GM10248 (cell line): Measurements from ENCODE around the gene TET1.

Experiments
- CTCF ChIA-PET: fragments of 300-600 bp; sonication (Branson Sonifier 250); formaldehyde crosslinking; extraction: SDS; loops from one replicate; lab custom pipeline; 2021; ENCODE audit warnings: antibody characterized with exemption; lab: Yijun Ruan, JAX
- POLR2A ChIA-PET: fragments of 350-650 bp; sonication (Branson Sonifier 250); formaldehyde crosslinking; extraction: SDS; loops from one replicate; lab custom pipeline; 2020; ENCODE audit warnings: antibody characterized with exemption; lab: Yijun Ruan, JAX
- DNase-seq: peaks from one replicate; pipeline ENCODE4 v3.0.0; 2012; ENCODE audit errors: extremely low spot score
- CTCF ChIP-seq: IDR thresholded peaks from 2 replicates; pipeline ENCODE4 v1.5.1; 2012; ENCODE audit warnings: mild to moderate bottlenecking, low read depth; ENCODE audit errors: extremely low read depth, missing control alignments, control extremely low read depth

The TET1 gene

DNA sequence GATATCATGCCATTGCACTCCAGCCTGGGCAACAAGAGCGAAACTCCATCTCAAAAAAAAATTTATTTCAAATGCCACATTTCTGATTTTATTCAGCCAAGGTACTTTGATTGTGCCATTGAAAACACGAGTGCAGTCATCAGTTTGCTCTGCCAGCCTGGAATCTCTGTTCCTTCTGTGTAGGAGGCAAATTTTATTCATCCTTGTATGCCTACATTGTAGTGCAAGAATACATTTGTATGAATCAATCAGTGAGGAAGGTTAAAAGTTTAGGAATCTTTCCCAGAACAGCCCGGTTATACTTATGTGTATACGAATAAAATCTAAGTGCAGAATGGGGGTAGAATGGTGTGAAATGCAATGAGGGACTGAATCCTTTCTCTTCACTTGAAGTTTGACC lies 886 bp upstream of the TET1 start:
- TF ChIP-seq CTCF = no peak
- POLR2A ChIA-PET = no interaction called here
- CTCF ChIA-PET = interaction anchor here (1.5 to 3.0 kb wide), 2 partner anchors 9 to 17 kb away, joined by 3 to 25 read pairs; no protein-coding TSS in a partner anchor
- no peak for DNase-seq

DNA sequence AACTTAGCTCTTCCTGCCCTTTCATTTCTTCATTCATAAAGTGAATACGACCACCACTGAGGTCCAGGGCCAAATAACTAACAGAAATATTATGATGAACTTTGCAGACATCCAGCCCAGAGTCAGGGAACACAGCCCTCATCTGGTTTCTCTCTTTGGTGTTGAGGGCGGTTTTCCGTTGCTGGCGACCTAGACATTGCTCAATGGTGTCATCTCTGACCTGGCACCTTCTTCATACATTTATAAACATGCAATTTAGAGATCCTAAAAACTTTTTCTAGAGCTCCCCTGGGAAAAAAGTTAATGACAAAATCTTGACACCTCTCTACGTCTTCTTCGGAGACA lies 324 bp upstream of the TET1 start:
- ChIA-PET CTCF (interaction anchor here (1.3 to 3.0 kb wide), 2 partner anchors 9 to 11 kb away, joined by 3 to 25 read pairs; no protein-coding TSS in a partner anchor), POLR2A (no interaction called here)
- no peak for DNase-seq
- TF ChIP-seq CTCF = no peak

GRCh38 chr10:68560943-68561864 lies 1.1 kb downstream of the TET1 start:
- ChIA-PET CTCF (interaction anchor here (1.3 to 3.0 kb wide), 2 partner anchors 10 to 12 kb away, joined by 3 to 25 read pairs; no protein-coding TSS in a partner anchor), POLR2A (no interaction called here)
- peak; percentile 29 for DNase-seq
- TF ChIP-seq CTCF = no peak

DNA sequence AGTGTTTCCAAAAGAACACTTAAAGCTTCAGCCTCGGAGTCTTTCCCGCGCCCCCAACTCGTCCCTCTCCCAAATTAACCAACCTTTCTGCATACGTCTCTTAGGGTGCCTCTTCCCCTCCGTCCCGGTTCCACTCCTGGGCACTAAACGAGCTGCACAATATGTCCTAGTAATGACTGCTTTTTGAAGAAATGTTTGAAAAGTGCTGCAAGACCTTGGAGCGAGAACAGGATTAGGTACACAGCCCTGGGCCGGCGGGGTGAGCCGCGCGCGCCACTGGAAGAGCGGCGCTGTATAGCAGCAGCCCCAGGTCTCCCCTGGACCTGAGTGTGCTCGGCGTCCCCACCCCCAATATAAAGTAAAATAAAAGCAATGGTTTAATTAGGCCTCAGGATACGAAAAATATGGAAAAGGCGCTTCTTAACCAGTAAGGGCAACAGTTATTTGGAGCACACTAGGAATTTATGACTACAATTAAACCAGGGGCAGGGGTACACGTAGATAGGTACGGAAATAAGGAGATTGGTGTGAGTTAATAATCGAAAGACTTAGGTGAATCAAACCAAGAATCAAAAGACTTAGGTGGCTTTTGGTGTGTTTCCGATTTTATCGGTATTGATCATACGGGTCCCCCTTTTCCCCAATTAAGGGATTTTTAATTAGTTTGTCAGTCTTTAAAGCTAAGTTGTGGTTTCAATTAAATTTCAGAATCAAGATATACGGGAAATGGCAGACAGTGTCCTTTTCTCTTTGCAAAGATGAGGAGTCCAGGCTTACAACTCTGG lies 1.9 kb downstream of the TET1 start:
- ChIA-PET POLR2A (no interaction called here), CTCF (interaction anchor here (1.8 to 3.0 kb wide), 2 partner anchors 9 to 11 kb away, joined by 4 to 25 read pairs; no protein-coding TSS in a partner anchor)
- no peak for DNase-seq
- no peak for TF ChIP-seq CTCF

DNA sequence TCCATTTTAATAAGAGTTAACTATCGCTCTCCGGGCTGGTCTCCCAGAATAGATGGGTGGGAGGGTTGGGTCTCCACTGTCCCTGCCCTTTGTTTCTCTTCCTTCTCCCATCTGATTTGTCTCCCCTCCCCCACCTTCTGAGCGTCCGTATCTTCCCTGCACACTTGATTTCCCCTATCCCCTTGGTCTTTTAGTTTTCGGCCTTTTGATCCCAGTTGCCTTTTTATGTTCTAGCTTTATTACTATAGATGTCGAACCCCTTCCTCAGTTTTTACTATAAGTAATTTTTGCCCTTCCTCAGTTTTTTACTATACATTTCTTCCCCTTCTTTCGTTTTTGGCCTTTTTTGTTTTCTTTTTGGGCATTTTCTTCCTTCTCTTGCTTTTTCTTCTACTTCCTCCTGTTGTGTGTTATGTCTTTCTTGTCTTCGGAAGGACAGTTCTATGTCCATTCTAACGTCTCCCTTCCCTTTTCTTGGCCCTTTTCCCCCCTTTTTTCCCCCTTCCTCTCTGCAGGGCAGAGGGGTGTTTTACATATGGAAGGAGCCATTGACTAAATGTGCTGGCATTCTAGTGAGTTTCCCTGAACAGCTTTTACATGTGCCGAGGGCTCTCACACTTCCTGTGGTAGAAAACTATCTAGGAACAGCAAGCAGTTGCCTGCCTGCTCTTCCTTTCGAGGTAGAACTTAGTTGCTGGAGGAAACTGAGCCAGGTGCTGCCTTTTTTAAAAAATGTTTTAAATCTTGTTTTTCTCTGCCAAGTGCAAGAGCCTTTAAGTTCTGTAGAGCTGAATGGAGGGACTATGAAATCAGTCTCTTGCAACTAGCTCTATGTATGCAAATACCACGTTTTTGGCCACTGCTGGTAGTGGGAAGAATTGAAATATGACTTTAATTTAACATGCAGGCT lies 2.8 kb downstream of the TET1 start:
- no peak for TF ChIP-seq CTCF
- ChIA-PET POLR2A (no interaction called here), CTCF (interaction anchor here (0.9 to 1.8 kb wide), 3 partner anchors 10 to 21 kb away, joined by 3 to 5 read pairs (median 4); no protein-coding TSS in a partner anchor)
- DNase-seq = no peak

DNA sequence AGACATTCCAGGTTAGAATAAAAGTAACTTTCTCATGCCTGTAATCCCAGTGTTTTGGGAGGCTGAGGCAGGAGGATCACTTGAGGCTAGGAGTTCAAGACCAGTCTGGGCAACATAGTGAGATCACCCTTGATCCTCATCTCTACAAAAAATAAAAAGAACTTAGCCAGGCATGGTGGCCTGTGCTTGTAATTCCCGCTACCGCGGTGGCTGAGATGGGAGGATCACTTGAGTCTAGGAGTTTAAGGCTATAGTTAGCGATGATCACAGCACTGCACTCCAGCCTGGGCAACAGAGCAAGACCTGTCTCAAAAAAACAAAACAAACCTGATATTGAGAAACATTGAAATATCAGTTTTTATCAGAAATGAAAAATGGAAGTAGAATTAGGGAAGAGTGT lies 4.6 kb downstream of the TET1 start:
- ChIA-PET POLR2A (no interaction called here), CTCF (no interaction called here)
- no peak for DNase-seq
- TF ChIP-seq CTCF = no peak
